ENCODE measurements around the gene ARHGEF10L. TPM values are rescaled to one million over a fixed set of nuclear protein-coding genes. Genes with fewer than 3 reads are reported as not detected.

The ARHGEF10L gene
- total RNA-seq, 1 experiment from 2014 or later = 21.6 TPM

DNA sequence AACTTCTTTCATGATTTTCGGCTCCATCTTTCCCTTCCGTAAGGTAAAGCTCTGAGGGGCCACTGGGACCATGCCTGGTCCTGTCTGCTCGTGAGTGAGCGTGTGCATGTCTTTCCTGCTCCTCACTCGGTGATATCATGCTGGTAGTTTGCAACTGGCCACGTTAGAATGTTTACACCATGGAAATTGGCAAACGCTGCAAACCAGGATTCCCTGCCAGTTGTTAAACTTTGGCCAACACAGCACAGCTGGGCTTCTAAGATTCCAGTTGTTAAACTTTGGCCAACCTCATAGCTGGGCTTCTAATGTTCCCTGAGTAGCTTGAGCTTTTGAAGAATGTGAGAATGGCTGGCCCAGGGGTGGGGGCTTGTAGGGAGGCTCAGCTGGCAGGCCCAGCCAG, 147.6 kb downstream of the ARHGEF10L start:
- H3F3A ChIP-seq (ENCODE audit: insufficient read depth, low read depth) = no peaks in the 10 kb centered on the region
- no peak overlapping the region for H3K4me3 ChIP-seq
- H3K9me2 ChIP-seq (ENCODE audit: insufficient read depth) = no peaks in the 10 kb centered on the region
- no peaks in the 10 kb centered on the region for H3K4me1 ChIP-seq (replicated peaks; ENCODE audit: insufficient read depth)
- no peaks in the 10 kb centered on the region for H4K20me1 ChIP-seq (ENCODE audit: insufficient read depth)
- intact Hi-C loops (cut with micrococcal nuclease; ENCODE audit: unreplicated experiment) = no loop called here
- H3K27ac ChIP-seq = no peak overlapping the region
- CTCF ChIA-PET = interaction anchor here (0.7 kb wide), 1 partner anchor 1197 kb away, joined by 3 read pairs; no protein-coding TSS in a partner anchor
- no TSS peak for BruUV-seq (replicated peaks)
- TF ChIP-seq, protein P1, sequence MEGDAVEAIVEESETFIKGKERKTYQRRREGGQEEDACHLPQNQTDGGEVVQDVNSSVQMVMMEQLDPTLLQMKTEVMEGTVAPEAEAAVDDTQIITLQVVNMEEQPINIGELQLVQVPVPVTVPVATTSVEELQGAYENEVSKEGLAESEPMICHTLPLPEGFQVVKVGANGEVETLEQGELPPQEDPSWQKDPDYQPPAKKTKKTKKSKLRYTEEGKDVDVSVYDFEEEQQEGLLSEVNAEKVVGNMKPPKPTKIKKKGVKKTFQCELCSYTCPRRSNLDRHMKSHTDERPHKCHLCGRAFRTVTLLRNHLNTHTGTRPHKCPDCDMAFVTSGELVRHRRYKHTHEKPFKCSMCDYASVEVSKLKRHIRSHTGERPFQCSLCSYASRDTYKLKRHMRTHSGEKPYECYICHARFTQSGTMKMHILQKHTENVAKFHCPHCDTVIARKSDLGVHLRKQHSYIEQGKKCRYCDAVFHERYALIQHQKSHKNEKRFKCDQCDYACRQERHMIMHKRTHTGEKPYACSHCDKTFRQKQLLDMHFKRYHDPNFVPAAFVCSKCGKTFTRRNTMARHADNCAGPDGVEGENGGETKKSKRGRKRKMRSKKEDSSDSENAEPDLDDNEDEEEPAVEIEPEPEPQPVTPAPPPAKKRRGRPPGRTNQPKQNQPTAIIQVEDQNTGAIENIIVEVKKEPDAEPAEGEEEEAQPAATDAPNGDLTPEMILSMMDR (conservative IDR thresholded peaks at IDR 0.05) = no peak
- TF ChIP-seq EZH2 (IDR thresholded peaks at IDR 0.05; ENCODE audit: low read depth) = no peak
- H3K36me3 ChIP-seq (ENCODE audit: low read depth) = no peaks in the 10 kb centered on the region
- H3K27me3 ChIP-seq (ENCODE audit: insufficient read depth, low read depth) = no peaks in the 10 kb centered on the region
- H3K4me2 ChIP-seq = no peak overlapping the region
- H2AFZ ChIP-seq = no peak overlapping the region
- no peaks in the 10 kb centered on the region for H3K79me2 ChIP-seq (ENCODE audit: low read depth)
- DNase-seq = no peak
- POLR2A ChIA-PET (ENCODE audit: unreplicated experiment) = no interaction called here
- H3K9me3 ChIP-seq (ENCODE audit: insufficient read depth, low read depth) = no peaks in the 10 kb centered on the region

DNA sequence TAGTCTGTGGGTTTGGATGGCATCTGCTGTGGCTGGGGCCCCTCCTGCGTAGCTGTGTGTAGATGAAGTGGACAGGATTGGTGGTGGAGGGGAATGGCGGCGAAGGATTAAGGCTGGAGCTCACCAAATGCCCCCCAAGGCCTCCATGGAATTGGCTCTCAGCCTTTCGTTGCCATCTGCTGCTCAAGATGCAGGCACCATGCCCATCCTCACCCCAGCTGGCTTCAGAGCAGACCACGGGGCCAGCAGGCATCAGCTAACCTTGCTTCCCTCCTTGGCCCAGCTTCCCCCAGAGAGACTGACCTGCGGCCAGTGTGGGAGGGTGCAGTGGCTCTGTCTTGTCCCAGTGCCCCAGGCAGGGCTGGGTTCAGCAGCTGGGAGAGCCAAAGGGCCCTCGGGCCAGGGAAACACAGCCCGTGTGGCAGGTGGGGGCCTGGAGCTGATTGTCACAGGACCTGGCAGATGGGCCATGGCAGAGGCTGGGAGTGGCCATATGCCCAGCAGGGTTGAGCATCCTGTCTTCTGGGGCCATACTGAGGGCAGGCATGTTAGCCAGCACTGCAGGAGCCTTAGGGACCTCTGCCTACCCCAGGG, 148.8 kb downstream of the ARHGEF10L start:
- no peak overlapping the region for H3K4me2 ChIP-seq

DNA sequence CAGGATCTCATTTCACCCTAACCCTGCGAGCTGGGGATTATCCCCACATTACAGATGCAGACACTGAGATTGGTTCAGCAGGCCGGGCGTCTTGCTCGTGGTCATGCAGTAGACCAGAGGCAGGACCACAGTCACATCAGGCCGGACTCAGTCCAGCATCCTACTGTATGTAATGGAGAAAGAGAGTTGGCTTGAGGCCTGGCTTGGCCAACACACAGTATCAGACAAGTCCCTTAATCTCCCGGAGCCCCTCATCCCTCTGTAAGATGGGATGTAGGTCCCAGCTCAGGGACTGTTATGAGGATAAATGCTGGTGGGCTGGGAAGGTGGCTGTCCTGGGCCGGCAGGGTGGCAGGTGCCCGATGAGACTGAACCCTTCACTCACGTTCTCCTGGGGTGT, 149.5 kb downstream of the ARHGEF10L start:
- Histone ChIP-seq H3K4me3 (no peak overlapping the region), H3K27ac (no peak overlapping the region), H4K20me1 (ENCODE audit: insufficient read depth) (no peaks in the 10 kb centered on the region), H3K9me3 (ENCODE audit: insufficient read depth, low read depth) (no peaks in the 10 kb centered on the region), H3K27me3 (ENCODE audit: insufficient read depth, low read depth) (no peaks in the 10 kb centered on the region), H3K4me2 (no peak overlapping the region), H3K9me2 (ENCODE audit: insufficient read depth) (no peaks in the 10 kb centered on the region), H3K36me3 (ENCODE audit: low read depth) (no peaks in the 10 kb centered on the region), H2AFZ (no peak overlapping the region), H3K79me2 (ENCODE audit: low read depth) (no peaks in the 10 kb centered on the region), H3K4me1 (replicated peaks; ENCODE audit: insufficient read depth) (no peaks in the 10 kb centered on the region), H3F3A (ENCODE audit: insufficient read depth, low read depth) (no peaks in the 10 kb centered on the region)
- CTCF ChIA-PET = no interaction called here
- no peak for TF ChIP-seq EZH2 (IDR thresholded peaks at IDR 0.05; ENCODE audit: low read depth)
- TF ChIP-seq, protein P1 (conservative IDR thresholded peaks at IDR 0.05) = no peak
- POLR2A ChIA-PET (ENCODE audit: unreplicated experiment) = no interaction called here
- DNase-seq = no peak
- intact Hi-C loops (cut with micrococcal nuclease; ENCODE audit: unreplicated experiment) = no loop called here
- no TSS peak for BruUV-seq (replicated peaks)

More for the DNA sequence above, 148.8 kb downstream of the ARHGEF10L start:
- TF ChIP-seq, protein P1 (conservative IDR thresholded peaks at IDR 0.05) = no peak
- TF ChIP-seq EZH2 (IDR thresholded peaks at IDR 0.05; ENCODE audit: low read depth) = no peak
- intact Hi-C loops (cut with micrococcal nuclease; ENCODE audit: unreplicated experiment) = no loop called here
- Histone ChIP-seq H3K36me3 (ENCODE audit: low read depth) (no peaks in the 10 kb centered on the region), H3K27ac (no peak overlapping the region), H2AFZ (no peak overlapping the region), H3K79me2 (ENCODE audit: low read depth) (no peaks in the 10 kb centered on the region), H3K27me3 (ENCODE audit: insufficient read depth, low read depth) (no peaks in the 10 kb centered on the region), H3K4me3 (no peak overlapping the region), H3K9me2 (ENCODE audit: insufficient read depth) (no peaks in the 10 kb centered on the region), H3K9me3 (ENCODE audit: insufficient read depth, low read depth) (no peaks in the 10 kb centered on the region), H3F3A (ENCODE audit: insufficient read depth, low read depth) (no peaks in the 10 kb centered on the region), H3K4me1 (replicated peaks; ENCODE audit: insufficient read depth) (no peaks in the 10 kb centered on the region), H4K20me1 (ENCODE audit: insufficient read depth) (no peaks in the 10 kb centered on the region)
- ChIA-PET POLR2A (ENCODE audit: unreplicated experiment) (no interaction called here), CTCF (no interaction called here)
- DNase-seq = no peak
- no TSS peak for BruUV-seq (replicated peaks)
